GM18858 (cell line): Measurements from ENCODE around the gene SHISA9.

Experiments used
- ATAC-seq: cut with Tn5 transposase; IDR thresholded peaks from one replicate; pipeline ENCODE4 v1.9.1; 2021; ENCODE audit not compliant: unreplicated experiment

The SHISA9 gene

DNA sequence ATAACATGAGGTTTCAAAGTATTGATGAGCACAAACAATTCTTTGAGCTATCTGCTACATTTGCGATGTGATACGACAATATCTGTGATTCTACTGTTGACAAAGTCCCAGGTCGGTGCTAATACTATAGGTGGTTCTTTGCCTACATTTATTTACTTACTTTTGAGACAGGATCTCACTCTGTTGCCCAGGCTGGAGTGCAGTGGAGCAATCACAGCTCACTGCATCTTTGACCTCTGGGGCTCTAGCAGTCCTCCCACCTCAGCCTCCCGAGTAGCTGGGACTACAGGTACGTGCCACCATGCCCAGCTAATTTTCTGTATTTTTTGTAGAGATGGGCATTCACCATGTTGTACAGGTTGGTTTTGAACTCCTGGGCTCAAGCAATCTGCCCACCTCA lies 343.4 kb downstream of the SHISA9 start:
- no peak for ATAC-seq

DNA sequence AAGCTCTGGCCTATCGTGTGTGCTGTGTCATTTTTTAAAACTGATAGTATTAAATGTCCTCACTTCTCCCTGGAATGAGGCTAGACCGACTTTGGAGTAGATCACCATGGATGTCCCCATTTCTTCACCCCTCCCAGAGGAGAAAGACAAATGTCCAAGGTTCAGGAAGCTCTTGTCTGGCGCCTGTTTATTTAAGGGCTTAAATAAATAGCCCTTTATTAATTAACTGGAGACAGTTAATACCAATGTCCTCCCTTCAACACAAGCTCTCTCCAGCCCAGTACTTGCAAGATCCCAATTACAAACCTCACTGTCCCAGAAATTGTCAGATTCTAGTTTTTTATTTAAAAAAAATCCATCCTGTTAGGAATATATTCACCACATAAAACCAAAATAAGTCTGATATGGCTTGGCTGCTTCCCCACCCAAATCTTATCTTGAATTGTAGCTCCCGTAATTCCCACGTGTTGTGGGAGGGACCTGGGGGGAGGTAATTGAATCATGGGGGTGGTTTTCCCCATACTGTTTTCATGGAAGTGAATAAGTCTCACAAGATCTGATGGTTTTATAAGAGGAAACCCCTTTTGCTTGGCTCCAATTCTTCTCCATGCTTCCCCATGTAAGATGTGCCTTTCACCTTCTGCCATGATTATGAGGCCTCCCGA lies 344.4 kb downstream of the SHISA9 start:
- no peak for ATAC-seq

GRCh38 chr16:13254998-13255614 lies 353.7 kb downstream of the SHISA9 start:
- no peak for ATAC-seq

DNA sequence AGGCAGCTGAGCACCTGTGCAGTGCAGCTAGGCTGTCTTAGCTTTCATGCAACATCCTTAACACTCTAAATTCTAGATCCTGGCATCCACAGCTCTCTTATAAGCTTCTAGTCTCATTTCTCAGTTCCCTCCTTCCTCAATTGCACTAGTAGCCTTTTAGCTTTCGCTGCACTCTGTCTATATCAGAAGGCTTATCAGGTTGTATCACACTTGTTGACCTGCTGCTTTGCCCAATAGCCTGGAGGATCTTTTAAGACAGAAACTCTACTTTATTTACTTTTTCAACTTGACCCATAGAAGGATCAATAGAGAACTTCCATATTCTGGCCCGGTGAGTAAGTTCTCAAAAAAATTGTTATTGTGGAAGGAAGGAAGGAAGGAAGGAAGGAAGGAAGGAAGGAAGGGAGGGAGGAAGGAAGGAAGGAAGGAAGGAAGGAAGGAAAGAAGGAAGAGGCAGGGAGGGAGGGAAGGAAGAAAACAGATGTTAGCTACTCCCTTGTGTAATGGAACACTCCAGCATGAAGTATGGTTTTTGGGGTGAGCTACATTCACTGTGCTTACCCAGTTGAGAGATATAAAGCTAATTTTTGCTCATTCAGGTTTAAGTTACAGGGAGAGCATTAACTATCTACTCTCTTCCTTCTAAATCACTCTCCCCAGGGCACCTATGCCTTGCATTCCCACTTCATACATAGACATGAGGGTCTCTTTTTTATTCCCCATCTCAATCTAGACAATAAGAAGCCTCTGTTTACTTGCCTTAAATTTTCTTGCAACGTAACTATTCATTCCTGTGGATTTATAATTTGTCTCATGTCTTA lies 361.1 kb downstream of the SHISA9 start:
- ATAC-seq = no peak

DNA sequence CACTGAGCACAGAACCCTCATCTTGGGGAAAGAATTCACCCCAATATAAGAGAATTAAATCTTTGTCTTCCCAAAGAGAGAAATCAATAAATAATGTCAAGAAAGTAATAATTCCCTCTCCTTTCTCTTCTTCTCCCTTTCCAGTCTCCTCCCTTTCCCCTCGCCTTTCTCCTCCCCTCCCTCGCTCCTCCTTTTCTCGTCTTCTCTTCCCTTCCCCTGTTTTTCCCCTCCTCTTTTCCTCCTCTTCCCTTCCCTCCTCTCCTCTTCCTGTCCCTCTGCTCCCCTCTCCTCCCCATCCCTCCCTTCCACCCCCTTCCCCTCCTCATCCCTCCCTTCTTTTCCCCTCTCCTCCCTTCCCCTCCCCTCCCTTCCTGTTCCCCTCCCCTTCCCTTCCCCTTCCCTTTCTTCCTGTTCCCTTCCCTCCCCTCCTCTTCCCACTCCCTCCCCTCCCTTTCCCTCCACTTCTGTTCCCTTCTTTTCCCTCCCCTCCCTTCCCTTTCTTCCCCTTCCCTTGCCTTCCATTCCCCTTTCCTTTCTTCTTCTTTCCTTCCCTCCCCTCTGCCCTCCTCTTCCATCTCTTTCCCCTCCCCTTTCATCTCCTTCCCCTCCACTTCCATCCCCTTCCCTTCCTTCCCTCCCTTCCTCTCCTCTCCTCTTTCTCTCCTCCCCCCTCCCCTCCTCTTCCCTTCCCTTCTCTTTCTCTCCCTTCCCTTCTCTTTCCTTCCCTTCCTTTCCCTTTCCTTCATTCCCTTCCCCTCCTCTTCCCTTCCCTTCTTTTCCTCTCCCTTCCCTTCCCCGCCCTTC lies 363.6 kb downstream of the SHISA9 start:
- no peak for ATAC-seq

- ATAC-seq = no peak
These were observed 368.0 kb downstream of the SHISA9 start for GRCh38 chr16:13269359-13269758.

DNA sequence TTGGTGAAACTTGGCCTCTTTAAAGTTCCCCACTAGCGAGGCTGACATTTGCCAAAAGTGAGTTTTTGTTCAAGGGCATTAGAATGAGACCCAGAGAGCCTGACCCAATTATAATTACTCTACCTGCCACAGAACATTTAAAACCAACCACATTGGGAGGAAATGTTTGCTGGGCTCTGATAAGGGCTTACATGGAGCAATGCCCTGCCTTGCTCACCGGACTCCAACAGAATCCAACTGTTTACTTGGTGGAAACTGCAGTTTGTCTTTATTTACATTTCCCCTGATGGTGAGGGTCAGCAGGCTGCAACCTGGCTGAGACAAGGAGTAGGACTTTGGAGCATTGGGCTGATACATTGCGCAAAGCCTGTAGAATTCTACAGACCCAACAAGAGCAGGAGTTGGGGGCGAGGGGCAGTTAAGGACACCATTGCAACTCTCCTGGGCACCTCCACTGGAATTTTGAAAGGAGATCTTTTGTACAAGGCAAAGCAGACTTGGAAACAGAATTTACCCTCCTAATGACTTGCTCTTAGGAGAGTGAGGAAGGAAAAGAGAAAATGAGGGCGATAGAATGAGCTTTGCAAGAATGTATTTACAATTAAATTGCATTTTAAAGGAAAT lies 368.6 kb downstream of the SHISA9 start:
- no peak for ATAC-seq

DNA sequence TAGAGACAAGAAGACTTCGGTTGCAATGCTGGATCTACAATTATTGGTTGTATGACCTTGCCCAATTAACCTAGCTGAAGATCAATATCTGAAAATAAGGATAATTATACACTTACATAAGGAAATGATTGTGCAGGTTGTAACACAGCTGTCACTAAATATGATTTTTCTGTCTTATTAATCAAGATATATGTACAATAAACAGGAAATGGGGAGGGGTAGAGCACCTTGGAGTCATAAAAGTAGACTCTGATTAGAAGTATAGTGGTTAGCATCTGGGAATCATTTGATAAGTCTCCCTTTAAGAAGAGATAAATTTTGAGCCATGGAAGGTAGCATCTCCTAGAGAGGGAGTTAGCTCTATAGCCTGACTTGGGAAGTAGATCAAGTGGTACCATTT lies 369.2 kb downstream of the SHISA9 start:
- ATAC-seq = no peak

DNA sequence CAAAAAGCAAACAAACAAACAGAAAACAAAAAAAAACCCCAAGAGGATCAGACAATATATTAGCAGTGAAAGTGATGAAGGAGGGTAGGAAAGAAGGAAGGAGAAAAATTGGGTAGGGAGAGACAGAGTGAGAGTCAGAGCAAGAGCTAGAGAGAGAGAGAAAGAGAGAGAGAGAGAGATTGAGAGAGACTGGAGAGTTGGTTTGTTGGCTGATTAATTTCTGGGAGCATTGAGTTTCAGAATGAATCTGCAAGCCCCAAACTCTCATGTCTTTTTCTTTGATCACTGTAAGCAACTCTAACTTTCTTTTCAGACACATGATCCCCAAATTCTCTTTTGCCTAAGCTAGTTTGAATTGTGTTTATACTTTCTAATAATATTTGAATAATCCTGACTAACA lies 388.1 kb downstream of the SHISA9 start:
- ATAC-seq = no peak
